ENCODE results near the gene PBX1.

GRCh38 chr1:164685266-164686035, 126.5 kb downstream of the PBX1 start:
- no peak for TF ChIP-seq REST (IDR thresholded peaks at IDR 0.05; ENCODE audit: insufficient read depth in 1 of 2, low read depth in 2 of 2, low read length in 2 of 2)
- TF ChIP-seq TAF1 (IDR thresholded peaks at IDR 0.05; ENCODE audit: borderline replicate concordance, insufficient read depth, low read length) = no peak
- no peak for TF ChIP-seq POLR2AphosphoS5 (IDR thresholded peaks at IDR 0.05; ENCODE audit: low read depth, low read length)
